A549 (cell line): ENCODE data around the gene UBA7. TPM values are rescaled to one million over a fixed set of nuclear protein-coding genes. Genes with fewer than 3 reads are reported as not detected.

Experiments used
- ATAC-seq, 2 experiments: fragments of 200-7000 bp in 1 of 2; fragments of >200 bp in 1 of 2; cut with Nextera tagmentation in 1 of 2; cut with Tn5 transposase in 1 of 2; 3 replicates each; pipeline versions ENCODE4 v1.8.0 to v1.9.1; 2018 to 2020; ENCODE audit warnings: mild to moderate bottlenecking in 1 of 2, moderate library complexity in 1 of 2
- CTCF ChIA-PET: fragments of 300-600 bp; sonication (Branson Sonifier 250); formaldehyde crosslinking; extraction: SDS; loops from one replicate; lab custom pipeline; 2021; ENCODE audit warnings: antibody characterized with exemption, inconsistent platforms; lab: Yijun Ruan, JAX
- POLR2A ChIA-PET: fragments of 350-600 bp; formaldehyde crosslinking; extraction: SDS; loops from one replicate; lab custom pipeline; 2021; ENCODE audit warnings: antibody characterized with exemption, inconsistent platforms; lab: Yijun Ruan, JAX
- DNase-seq, 2 experiments: peaks; one replicate each; pipeline versions ENCODE4 v3.0.0 to v3.0.0-alpha.2; 2011 to 2016; ENCODE audit warnings: low read depth in 1 of 2, low spot score in 1 of 2
- FAIRE-seq: peaks from 2 replicates; lab custom pipeline; 2011; peaks lifted over from hg19 to GRCh38; lab: Jason Lieb, UNC
- H3K27ac ChIP-seq, 2 experiments: fragments of >200 bp; sonication (Bioruptor Twin); formaldehyde crosslinking; 3 replicates each; pipeline ENCODE4 v1.5.1; 2016 to 2017
- H3K4me1 ChIP-seq: fragments of >200 bp; sonication (Bioruptor Twin); formaldehyde crosslinking; 3 replicates; pipeline ENCODE4 v1.6.1; 2016
- H3K4me2 ChIP-seq: fragments of >200 bp; sonication (Bioruptor Twin); formaldehyde crosslinking; 3 replicates; pipeline ENCODE4 v1.6.1; 2016
- H3K4me3 ChIP-seq: fragments of >200 bp; sonication (Bioruptor Twin); formaldehyde crosslinking; 3 replicates; pipeline ENCODE4 v1.5.1; 2016
- H3K9me3 ChIP-seq: fragments of >200 bp; sonication (Bioruptor Twin); formaldehyde crosslinking; 3 replicates; pipeline ENCODE4 v1.6.1; 2016
- CHD2 ChIP-seq: fragments of 150-350 bp; IDR thresholded peaks from 2 replicates; pipeline ENCODE4 v1.6.1; 2014; ENCODE audit warnings: low read length; ENCODE audit not compliant: partially characterized antibody
- EHF ChIP-seq: fragments of 250-450 bp; sonication (Bioruptor Pico); IDR thresholded peaks from 2 replicates; pipeline ENCODE4 v1.5.0; 2020; ENCODE audit warnings: mild to moderate bottlenecking
- ESRRA ChIP-seq: fragments of 150-350 bp; IDR thresholded peaks from 2 replicates; pipeline ENCODE4 v1.6.1; 2014; ENCODE audit warnings: mild to moderate bottlenecking, low read length, borderline replicate concordance
- FOSB ChIP-seq: fragments of 250-450 bp; sonication (Bioruptor Pico); IDR thresholded peaks from 2 replicates; pipeline ENCODE4 v1.5.0; 2020; ENCODE audit warnings: mild to moderate bottlenecking, moderate library complexity
- GATA3 ChIP-seq: IDR thresholded peaks from 2 replicates; pipeline ENCODE4 v1.6.1; 2012; ENCODE audit warnings: borderline replicate concordance
- HOXA7 ChIP-seq: fragments of 250-450 bp; sonication (Bioruptor Pico); IDR thresholded peaks from 2 replicates; pipeline ENCODE4 v1.5.0; 2020; ENCODE audit warnings: mild to moderate bottlenecking, moderate library complexity
- HOXB5 ChIP-seq: fragments of 250-450 bp; sonication (Bioruptor Pico); IDR thresholded peaks from 2 replicates; pipeline ENCODE4 v1.5.0; 2020; ENCODE audit warnings: mild to moderate bottlenecking, moderate library complexity
- JUNB ChIP-seq: fragments of >200 bp; sonication (Bioruptor Twin); formaldehyde crosslinking; IDR thresholded peaks from 2 replicates; pipeline ENCODE4 v1.6.1; 2016
- KDM5A ChIP-seq: fragments of 200-600 bp; sonication (generic); IDR thresholded peaks from 2 replicates; pipeline ENCODE4 v1.6.1; 2016; ENCODE audit warnings: antibody characterized with exemption, mild to moderate bottlenecking
- MAFK ChIP-seq: fragments of 450-650 bp; IDR thresholded peaks from 2 replicates; pipeline ENCODE4 v1.6.1; 2014; ENCODE audit not compliant: partially characterized antibody
- NPAS2 ChIP-seq: fragments of 250-450 bp; sonication (Bioruptor Pico); IDR thresholded peaks from 2 replicates; pipeline ENCODE4 v1.8.0; 2022; ENCODE audit warnings: mild to moderate bottlenecking, moderate library complexity, borderline replicate concordance
- PHF8 ChIP-seq: fragments of 200-600 bp; sonication (generic); IDR thresholded peaks from 2 replicates; pipeline ENCODE4 v1.6.1; 2016; ENCODE audit warnings: low read depth, mild to moderate bottlenecking, antibody characterized with exemption, moderate library complexity, borderline replicate concordance
- POLR2AphosphoS2 ChIP-seq: conservative IDR thresholded peaks from 2 replicates; pipeline ENCODE4 v1.6.1; 2012; ENCODE audit warnings: low read length, improper control_type of control experiment, inconsistent platforms
- RAD21 ChIP-seq, 2 experiments: fragments of >200 bp in 1 of 2; sonication (Bioruptor Twin) in 1 of 2; formaldehyde crosslinking in 1 of 2; IDR thresholded peaks in 1 of 2; conservative IDR thresholded peaks in 1 of 2; 2 replicates in 1 of 2; 3 replicates in 1 of 2; pipeline ENCODE4 v1.6.1; 2012 to 2018; ENCODE audit warnings: inconsistent platforms in 1 of 2
- RARB ChIP-seq: fragments of 250-450 bp; sonication (Bioruptor Pico); IDR thresholded peaks from 2 replicates; pipeline ENCODE4 v1.8.0; 2021; ENCODE audit warnings: mild to moderate bottlenecking, moderate library complexity
- ZFP36 ChIP-seq: fragments of 450-650 bp; IDR thresholded peaks from 2 replicates; pipeline ENCODE4 v1.6.1; 2014; ENCODE audit warnings: borderline replicate concordance; ENCODE audit not compliant: partially characterized antibody
- WGBS: methylation state at CpG from one replicate; pipeline ENCODE4 v1.1.6; 2017; ENCODE audit errors: missing lambda C conversion rate; 5-methylcytosine and 5-hydroxymethylcytosine counted together
- polyA plus RNA-seq, 4 experiments: library from polyadenylated mRNA; depleted of rRNA in 3 of 4; stranded (reverse); fragments of >200 nt; fragmentation: RNase III in 1 of 4; extraction: RNeasy Plus Mini Kit Qiagen cat#74134 plus additional on column Dnase treatment in 1 of 4; gene quantifications; 2 replicates in 3 of 4; 3 replicates in 1 of 4; pipeline ENCODE4 v1.2.3, GENCODE V29; 2011 to 2017
- TF ChIP-seq, protein P1 (sequence below): fragments of >200 bp; sonication (Bioruptor Twin); formaldehyde crosslinking; IDR thresholded peaks from 2 replicates; pipeline ENCODE4 v1.6.1; 2016
- TF ChIP-seq, protein P2 (sequence below): IDR thresholded peaks from 2 replicates; pipeline ENCODE4 v1.6.1; 2012
- TF ChIP-seq, protein P3 (sequence below): IDR thresholded peaks from 2 replicates; pipeline ENCODE4 v1.6.1; 2012
- TF ChIP-seq, protein P4 (sequence below): fragments of >200 bp; sonication (Bioruptor Twin); formaldehyde crosslinking; IDR thresholded peaks from 3 replicates; pipeline ENCODE4 v1.5.1; 2016
- TF ChIP-seq, protein P5 (sequence below): fragments of 250-450 bp; sonication (Bioruptor Pico); IDR thresholded peaks from 2 replicates; pipeline ENCODE4 v1.5.0; 2020; ENCODE audit warnings: low read depth, mild to moderate bottlenecking, moderate library complexity

UBA7 gene
- polyA plus RNA-seq, 2 of the 4 experiments (the other 2 are of a cell fraction) = 0.22 to 0.54 TPM

DNA sequence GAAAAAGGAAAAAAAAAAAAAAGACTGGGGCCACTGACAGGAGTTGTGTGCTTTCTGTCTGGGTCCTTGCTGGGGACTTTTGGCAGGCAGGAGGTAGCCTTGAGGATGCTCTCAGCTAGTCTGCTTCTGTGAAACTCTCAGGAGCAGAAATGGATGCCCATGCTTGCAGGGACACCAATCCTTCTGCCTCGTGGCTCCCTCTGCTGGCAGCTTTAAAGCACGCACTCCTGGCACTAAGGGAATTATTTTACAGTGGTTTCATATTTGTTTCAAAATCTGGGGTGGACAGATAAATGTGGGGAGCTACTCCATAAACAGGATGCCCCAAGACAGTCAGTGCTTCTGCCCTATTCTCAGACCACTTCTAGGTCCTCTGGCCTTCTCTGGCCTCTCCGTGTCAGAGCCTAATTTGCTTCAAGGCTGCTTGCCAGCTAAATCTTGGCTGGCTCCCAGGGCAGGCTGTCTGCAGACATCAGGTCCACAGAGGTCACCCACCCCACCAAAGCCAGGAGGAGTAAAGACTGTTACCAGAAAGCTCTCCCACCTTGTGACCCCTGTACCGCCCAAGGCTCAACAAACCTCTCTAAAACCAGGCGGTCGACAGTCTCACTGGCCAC, 25.5 kb upstream of the UBA7 start (continued):
- TF ChIP-seq, protein P1, sequence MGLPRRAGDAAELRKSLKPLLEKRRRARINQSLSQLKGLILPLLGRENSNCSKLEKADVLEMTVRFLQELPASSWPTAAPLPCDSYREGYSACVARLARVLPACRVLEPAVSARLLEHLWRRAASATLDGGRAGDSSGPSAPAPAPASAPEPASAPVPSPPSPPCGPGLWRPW = no peak
- TF ChIP-seq RAD21 (conservative IDR thresholded peaks at IDR 0.05 in 1 of 2, IDR thresholded peaks at IDR 0.05 in 1 of 2) = peak; percentile 70 to 71

DNA sequence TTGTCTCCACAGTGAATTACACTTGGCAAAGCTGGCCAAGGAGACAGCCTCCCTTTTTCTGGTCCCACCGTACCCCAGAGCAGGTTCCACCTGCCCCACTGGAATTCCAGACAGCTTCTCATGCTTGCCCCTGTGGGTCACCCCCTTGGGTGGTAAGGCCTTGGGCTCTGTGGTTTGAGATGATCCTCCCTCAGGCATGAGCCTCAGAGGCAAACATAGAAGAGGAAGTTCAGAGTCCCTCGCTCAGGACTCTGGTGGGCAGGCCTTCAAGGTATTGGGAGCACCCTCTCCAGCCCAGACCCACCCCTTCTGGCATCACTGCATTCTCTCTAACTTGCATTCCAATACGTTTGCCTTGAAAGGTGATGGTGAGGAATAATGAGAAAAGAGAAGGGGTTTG, 17.6 kb upstream of the UBA7 start:
- Histone ChIP-seq H3K4me1 (no peaks in the 10 kb centered on the region), H3K9me3 (no peaks in the 10 kb centered on the region), H3K4me3 (no peak overlapping the region), H3K27ac (no peak overlapping the region), H3K4me2 (no peak overlapping the region)
- DNase-seq (no peak), FAIRE-seq (no peak), ATAC-seq (no peak)
- no peak for TF ChIP-seq CHD2
- TF ChIP-seq HOXB5 (CRISPR knock-in tag) = no peak
- TF ChIP-seq ZFP36 = no peak
- no peak for TF ChIP-seq PHF8
- TF ChIP-seq POLR2AphosphoS2 = no peak
- TF ChIP-seq HOXA7 (CRISPR knock-in tag) = no peak
- ChIA-PET POLR2A (no interaction called here), CTCF (interaction anchor here (1.0 to 1.1 kb wide), 2 partner anchors 28 to 129 kb away, joined by 3 to 6 read pairs; partner anchors contain the start of gene INKA1)
- 60% methylated on average over 3 of the region's 3 CpGs for WGBS

DNA sequence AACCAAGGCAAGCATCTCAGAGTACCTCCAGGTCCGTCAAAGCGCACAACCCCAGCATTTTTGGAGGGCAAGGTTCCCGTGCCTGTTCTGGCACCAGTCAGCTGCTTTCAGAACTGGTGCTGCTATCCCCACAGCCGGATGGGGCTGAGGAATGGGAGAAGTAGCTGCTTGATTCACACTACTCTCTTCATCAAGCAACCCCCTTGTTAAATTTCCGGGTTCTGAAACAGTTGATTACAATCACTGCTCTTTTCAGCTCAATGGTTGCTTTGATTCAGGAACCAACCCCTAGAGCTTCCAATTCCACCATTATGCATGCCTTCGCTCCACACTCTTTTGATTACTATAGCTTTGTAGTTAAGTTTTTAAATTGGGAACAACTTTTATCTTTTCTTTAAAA, 12.3 kb upstream of the UBA7 start:
- CTCF ChIA-PET = interaction anchor here (0.5 to 5.3 kb wide), 3 partner anchors 13 to 1933 kb away, joined by 3 to 47 read pairs (median 4); no protein-coding TSS in a partner anchor
- Histone ChIP-seq H3K4me3 (no peak overlapping the region), H3K4me1 (no peaks in the 10 kb centered on the region), H3K27ac (no peak overlapping the region)
- DNase-seq (no peak), ATAC-seq (no peak)
- no peak for TF ChIP-seq EHF (CRISPR knock-in tag)
- TF ChIP-seq RARB = no peak
- TF ChIP-seq, protein P2, sequence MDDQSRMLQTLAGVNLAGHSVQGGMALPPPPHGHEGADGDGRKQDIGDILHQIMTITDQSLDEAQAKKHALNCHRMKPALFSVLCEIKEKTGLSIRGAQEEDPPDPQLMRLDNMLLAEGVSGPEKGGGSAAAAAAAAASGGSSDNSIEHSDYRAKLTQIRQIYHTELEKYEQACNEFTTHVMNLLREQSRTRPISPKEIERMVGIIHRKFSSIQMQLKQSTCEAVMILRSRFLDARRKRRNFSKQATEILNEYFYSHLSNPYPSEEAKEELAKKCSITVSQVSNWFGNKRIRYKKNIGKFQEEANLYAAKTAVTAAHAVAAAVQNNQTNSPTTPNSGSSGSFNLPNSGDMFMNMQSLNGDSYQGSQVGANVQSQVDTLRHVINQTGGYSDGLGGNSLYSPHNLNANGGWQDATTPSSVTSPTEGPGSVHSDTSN = no peak
- no peak for TF ChIP-seq ESRRA
- no peak for TF ChIP-seq GATA3
- no peak for TF ChIP-seq MAFK
- TF ChIP-seq, protein P3, sequence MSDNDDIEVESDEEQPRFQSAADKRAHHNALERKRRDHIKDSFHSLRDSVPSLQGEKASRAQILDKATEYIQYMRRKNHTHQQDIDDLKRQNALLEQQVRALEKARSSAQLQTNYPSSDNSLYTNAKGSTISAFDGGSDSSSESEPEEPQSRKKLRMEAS = no peak
- TF ChIP-seq, protein P4, sequence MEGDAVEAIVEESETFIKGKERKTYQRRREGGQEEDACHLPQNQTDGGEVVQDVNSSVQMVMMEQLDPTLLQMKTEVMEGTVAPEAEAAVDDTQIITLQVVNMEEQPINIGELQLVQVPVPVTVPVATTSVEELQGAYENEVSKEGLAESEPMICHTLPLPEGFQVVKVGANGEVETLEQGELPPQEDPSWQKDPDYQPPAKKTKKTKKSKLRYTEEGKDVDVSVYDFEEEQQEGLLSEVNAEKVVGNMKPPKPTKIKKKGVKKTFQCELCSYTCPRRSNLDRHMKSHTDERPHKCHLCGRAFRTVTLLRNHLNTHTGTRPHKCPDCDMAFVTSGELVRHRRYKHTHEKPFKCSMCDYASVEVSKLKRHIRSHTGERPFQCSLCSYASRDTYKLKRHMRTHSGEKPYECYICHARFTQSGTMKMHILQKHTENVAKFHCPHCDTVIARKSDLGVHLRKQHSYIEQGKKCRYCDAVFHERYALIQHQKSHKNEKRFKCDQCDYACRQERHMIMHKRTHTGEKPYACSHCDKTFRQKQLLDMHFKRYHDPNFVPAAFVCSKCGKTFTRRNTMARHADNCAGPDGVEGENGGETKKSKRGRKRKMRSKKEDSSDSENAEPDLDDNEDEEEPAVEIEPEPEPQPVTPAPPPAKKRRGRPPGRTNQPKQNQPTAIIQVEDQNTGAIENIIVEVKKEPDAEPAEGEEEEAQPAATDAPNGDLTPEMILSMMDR = no peak
- no peak for TF ChIP-seq FOSB (CRISPR knock-in tag)
- TF ChIP-seq, protein P5, sequence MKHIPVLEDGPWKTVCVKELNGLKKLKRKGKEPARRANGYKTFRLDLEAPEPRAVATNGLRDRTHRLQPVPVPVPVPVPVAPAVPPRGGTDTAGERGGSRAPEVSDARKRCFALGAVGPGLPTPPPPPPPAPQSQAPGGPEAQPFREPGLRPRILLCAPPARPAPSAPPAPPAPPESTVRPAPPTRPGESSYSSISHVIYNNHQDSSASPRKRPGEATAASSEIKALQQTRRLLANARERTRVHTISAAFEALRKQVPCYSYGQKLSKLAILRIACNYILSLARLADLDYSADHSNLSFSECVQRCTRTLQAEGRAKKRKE = no peak
- no peak for TF ChIP-seq JUNB
- TF ChIP-seq NPAS2 (CRISPR knock-in tag) = no peak
- no peak for TF ChIP-seq RAD21 (conservative IDR thresholded peaks at IDR 0.05 in 1 of 2, IDR thresholded peaks at IDR 0.05 in 1 of 2)
- TF ChIP-seq KDM5A = no peak
- TF ChIP-seq, all 56 proteins: peak for 0
- WGBS = 91% methylated on average over 5 of the region's 6 CpGs
- no peak overlapping the region for H3K4me2 ChIP-seq
- POLR2A ChIA-PET = interaction anchor here (0.6 kb wide), 2 partner anchors 59 to 808 kb away, joined by 3 to 7 read pairs; no protein-coding TSS in a partner anchor
- H3K9me3 ChIP-seq = no peaks in the 10 kb centered on the region
- no peak for FAIRE-seq
